ENCODE data around the gene ARL4C.
"Not testable (repeated sequence)": the region's sequence is repeated elsewhere in the genome, so short reads cannot be mapped to it uniquely, and the experiment has no call there.

Gene ARL4C

DNA sequence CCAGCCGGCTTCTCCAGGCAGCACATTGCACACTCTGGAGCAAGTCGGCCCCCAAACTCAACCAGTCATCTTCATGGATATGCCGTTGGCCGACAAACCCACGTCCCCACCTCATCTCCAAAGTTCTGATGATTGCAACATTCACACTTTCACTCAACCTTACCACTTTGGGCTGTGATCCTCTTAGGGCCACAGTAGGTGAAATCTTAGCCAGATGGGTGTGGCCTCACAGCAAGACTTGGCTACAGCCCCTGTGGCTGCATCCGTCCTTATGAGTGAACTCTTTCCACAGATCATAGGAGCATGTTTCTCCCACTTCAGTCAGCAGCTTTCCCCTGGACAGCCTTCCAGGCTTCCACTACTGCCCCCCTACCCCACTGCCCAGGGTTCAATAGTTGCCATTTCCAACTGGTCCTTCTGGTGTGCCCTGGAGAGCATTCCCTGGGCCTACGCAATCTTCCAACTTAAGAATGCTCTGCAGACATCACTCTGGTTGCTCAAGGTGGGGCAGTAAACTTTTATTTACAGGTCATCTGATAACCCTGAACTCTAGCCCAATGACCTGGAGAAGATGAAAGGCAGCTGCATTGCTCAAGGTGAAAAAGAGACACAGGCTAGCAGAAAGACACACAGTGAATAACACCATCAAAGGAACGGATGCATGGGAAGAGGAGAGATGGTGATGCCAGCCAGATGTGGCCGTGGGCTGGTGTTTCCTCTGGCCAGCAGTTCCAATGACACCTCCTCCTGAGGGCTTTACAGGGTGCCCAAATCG lies 34.5 kb downstream of the ARL4C start:
- in situ Hi-C loops (cut with MboI; ENCODE audit: low pct_unique_long_range_greater_than_20kb, low sequenced_read_pairs, unreplicated experiment): no loop called here
- no peak for DNase-seq (ENCODE audit: low spot score)
- TF ChIP-seq, protein P1, sequence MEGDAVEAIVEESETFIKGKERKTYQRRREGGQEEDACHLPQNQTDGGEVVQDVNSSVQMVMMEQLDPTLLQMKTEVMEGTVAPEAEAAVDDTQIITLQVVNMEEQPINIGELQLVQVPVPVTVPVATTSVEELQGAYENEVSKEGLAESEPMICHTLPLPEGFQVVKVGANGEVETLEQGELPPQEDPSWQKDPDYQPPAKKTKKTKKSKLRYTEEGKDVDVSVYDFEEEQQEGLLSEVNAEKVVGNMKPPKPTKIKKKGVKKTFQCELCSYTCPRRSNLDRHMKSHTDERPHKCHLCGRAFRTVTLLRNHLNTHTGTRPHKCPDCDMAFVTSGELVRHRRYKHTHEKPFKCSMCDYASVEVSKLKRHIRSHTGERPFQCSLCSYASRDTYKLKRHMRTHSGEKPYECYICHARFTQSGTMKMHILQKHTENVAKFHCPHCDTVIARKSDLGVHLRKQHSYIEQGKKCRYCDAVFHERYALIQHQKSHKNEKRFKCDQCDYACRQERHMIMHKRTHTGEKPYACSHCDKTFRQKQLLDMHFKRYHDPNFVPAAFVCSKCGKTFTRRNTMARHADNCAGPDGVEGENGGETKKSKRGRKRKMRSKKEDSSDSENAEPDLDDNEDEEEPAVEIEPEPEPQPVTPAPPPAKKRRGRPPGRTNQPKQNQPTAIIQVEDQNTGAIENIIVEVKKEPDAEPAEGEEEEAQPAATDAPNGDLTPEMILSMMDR (IDR thresholded peaks at IDR 0.05; ENCODE audit: extremely low read depth, insufficient read depth, missing control alignments): no peak

DNA sequence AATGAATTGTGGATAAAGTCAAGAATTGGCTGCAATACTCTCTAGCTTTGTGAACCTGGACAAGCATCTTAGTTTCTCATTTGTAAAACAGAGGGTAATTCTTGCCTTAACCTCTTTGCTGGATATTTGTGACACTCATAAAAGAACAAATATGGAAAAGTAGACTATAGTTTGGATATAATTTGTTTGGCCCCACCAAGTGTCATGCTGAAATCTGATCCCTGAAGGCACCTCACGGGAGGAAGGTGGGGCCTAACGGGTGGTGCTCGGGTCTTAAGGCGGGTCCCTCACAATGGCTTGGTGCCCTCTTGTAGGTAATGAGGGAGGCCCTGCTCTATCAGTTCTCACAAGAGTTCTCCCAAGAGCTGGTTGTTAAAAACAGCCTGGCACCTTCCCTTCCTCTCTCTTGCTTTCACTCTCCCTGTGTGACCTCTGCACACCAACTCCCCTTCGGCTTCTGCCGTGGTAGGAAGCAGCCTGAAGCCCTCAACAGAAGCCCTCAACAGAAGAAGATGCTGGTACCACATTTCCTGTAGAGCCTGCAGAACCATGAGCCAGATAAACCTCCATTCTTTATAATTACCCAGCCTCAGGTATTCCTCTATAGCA lies 37.4 kb downstream of the ARL4C start:
- TF ChIP-seq, protein P1 (IDR thresholded peaks at IDR 0.05; ENCODE audit: extremely low read depth, insufficient read depth, missing control alignments): no peak
- DNase-seq (ENCODE audit: low spot score): no peak
- in situ Hi-C loops (cut with MboI; ENCODE audit: low pct_unique_long_range_greater_than_20kb, low sequenced_read_pairs, unreplicated experiment): no loop called here

DNA sequence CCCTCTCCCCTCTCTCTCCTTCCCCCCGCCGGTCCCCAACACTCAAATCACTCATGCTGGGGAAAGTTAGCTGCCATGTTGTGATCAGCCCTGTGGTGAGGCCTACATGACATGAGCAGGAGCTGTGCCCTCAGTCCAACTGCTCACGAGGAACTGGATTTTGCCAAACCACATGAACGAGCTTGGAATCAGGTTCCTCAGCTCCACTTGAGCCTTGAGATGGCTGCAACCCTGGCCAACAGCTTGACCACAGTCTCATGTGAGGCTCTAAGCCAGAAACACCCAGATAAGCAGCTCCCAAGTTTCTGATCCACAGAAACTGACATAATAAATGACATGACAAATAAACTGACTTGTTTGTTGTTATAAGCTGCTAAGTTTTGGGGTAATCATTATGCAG lies 38.4 kb downstream of the ARL4C start:
- TF ChIP-seq, protein P1 (IDR thresholded peaks at IDR 0.05; ENCODE audit: extremely low read depth, insufficient read depth, missing control alignments): no peak
- in situ Hi-C loops (cut with MboI; ENCODE audit: low pct_unique_long_range_greater_than_20kb, low sequenced_read_pairs, unreplicated experiment): no loop called here
- no peak for DNase-seq (ENCODE audit: low spot score)

DNA sequence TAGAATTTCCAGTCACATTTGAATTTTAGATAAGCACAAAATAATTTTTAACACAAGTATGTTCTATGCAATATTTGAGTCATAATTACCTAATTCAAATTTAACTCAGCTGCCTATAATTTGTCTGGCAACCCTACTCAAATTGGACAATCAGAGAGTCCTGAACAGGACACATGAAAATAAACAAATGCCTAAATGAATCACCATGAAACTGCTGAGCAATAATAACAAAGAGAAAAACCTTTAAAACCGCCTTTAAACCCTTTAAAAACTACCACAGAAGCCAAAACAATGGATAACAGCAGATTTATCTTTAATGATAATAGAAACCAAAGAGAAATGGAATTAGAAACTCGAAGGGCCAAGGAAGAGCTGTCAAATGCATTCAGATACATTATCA lies 39.5 kb downstream of the ARL4C start:
- in situ Hi-C loops (cut with MboI; ENCODE audit: low pct_unique_long_range_greater_than_20kb, low sequenced_read_pairs, unreplicated experiment): no loop called here
- TF ChIP-seq, protein P1 (IDR thresholded peaks at IDR 0.05; ENCODE audit: extremely low read depth, insufficient read depth, missing control alignments): no peak
- no peak for DNase-seq (ENCODE audit: low spot score)

DNA sequence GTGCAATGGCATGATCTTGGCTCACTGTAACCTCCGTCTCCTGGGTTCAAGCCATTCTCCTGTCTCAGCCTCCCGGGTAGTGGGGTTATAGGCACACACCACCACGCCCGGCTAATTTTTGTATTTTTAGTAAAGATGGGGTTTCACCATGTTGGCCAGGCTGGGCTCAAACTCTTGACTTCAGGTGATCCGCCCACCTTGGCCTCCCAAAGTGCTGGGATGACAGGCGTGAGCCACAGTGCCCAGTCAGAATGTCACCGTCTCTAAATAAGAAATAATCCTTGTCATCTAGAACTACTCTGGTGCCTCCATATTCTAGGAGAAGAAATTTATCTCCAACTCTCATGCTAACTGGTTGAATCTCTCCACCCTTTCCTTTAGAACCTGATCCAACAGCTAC lies 41.6 kb downstream of the ARL4C start:
- DNase-seq (ENCODE audit: low spot score); in situ Hi-C loops (cut with MboI; ENCODE audit: low pct_unique_long_range_greater_than_20kb, low sequenced_read_pairs, unreplicated experiment): not testable (repeated sequence)

DNA sequence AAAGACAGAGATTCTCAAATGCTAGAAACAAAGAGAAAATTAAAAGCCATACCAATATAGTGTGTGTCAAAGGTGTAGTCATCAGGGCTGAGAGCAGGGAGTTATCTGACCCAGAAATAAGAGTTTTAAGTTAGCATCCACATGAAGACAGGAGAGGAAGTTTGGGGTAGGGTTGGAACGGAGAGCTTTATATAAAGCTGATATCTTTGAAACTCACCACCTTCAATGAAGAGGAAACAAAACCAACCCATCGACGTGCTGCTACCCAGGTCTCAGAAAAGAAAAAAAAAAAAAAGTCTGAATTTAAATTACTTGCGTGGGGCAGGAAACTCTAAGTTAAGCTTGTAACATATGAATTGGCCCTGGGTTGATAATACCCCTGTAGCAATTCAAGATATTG lies 42.4 kb downstream of the ARL4C start:
- TF ChIP-seq, protein P1 (IDR thresholded peaks at IDR 0.05; ENCODE audit: extremely low read depth, insufficient read depth, missing control alignments): no peak
- no peak for DNase-seq (ENCODE audit: low spot score)
- in situ Hi-C loops (cut with MboI; ENCODE audit: low pct_unique_long_range_greater_than_20kb, low sequenced_read_pairs, unreplicated experiment): no loop called here

DNA sequence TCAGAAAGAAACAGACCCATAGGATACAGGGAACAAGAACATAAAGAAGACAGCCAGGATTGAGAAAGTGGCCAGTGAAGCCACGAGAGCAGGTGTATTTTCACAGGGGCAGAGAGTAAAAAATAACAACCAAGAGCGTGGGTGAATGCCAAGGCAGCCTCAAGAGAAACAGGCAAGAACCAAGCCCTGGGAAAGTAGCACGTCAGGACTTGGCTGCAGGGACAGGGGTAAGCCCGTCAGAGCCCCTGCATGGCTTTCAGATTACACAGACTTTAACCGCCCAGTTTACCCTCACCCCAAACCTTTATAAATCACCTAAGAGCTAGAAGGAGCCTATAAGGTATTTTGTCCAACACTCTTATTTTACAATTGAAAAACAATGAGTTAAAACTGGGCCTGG lies 43.7 kb downstream of the ARL4C start:
- in situ Hi-C loops (cut with MboI; ENCODE audit: low pct_unique_long_range_greater_than_20kb, low sequenced_read_pairs, unreplicated experiment): no loop called here
- DNase-seq (ENCODE audit: low spot score): no peak

More for the DNA sequence above, 43.7 kb downstream of the ARL4C start:
- TF ChIP-seq, protein P1 (IDR thresholded peaks at IDR 0.05; ENCODE audit: extremely low read depth, insufficient read depth, missing control alignments): no peak

Measured in GM13977 (cell line).